Left lung (tissue), 10 donors: ENCODE results near the gene CPXM2. TPM values are rescaled to one million over a fixed set of nuclear protein-coding genes. Genes with fewer than 3 reads are reported as not detected.
A peak's percentile ranks its signal among the peaks of the same experiment; 100 is the strongest.

Experiments
- ATAC-seq: fragments of 200-7000 bp; cut with Tn5 transposase; one replicate; pipeline ENCODE4 v1.9.1; 2020; ENCODE audit warnings: moderate library complexity
- DNase-seq, 4 donors: peaks; one replicate each; pipeline ENCODE4 v3.0.0-alpha.2; 2013 to 2020
- H3K27ac ChIP-seq, 2 donors: fragments of 200-600 bp; sonication (generic) in 1 of 2; one replicate each; pipeline versions ENCODE4 v1.5.0 to v1.8.0; 2020 to 2021
- H3K27me3 ChIP-seq, 2 donors: fragments of 200-600 bp; sonication (generic) in 1 of 2; one replicate each; pipeline versions ENCODE4 v1.5.0 to v1.8.0; 2020 to 2021
- H3K36me3 ChIP-seq, 2 donors: fragments of 200-600 bp; sonication (generic) in 1 of 2; one replicate each; pipeline versions ENCODE4 v1.5.0 to v1.8.0; 2020 to 2021
- H3K4me1 ChIP-seq, 2 donors: fragments of 200-600 bp; one replicate each; pipeline ENCODE4 v1.8.0; 2021
- H3K4me3 ChIP-seq, 2 donors: fragments of 200-600 bp; sonication (generic) in 1 of 2; one replicate each; pipeline versions ENCODE4 v1.5.0 to v1.8.0; 2020 to 2021; ENCODE audit warnings: mild to moderate bottlenecking in 1 of 2
- H3K9me3 ChIP-seq, 2 donors: fragments of 200-600 bp; sonication (generic) in 1 of 2; one replicate each; pipeline versions ENCODE4 v1.5.0 to v1.8.0; 2020 to 2021
- CTCF ChIP-seq, 2 donors: fragments of 200-600 bp; sonication (generic) in 1 of 2; IDR thresholded peaks; one replicate each; pipeline versions ENCODE4 v1.5.0 to v1.8.0; 2021; ENCODE audit warnings: antibody characterized with exemption in 2 of 2
- intact Hi-C, 2 donors: fragments of 100-400 bp; cut with DNase I; formaldehyde crosslinking; loops; one replicate each; pipeline versions ENCODE4 v1.11.2 to v1.14.2; 2022
- polyA plus RNA-seq, 6 donors: library from polyadenylated mRNA; unstranded; fragments of 120-200 nt; gene quantifications; one replicate each; pipeline ENCODE4 v1.2.1, GENCODE V29; 2013; ENCODE audit not compliant: insufficient read length in 6 of 6
- total RNA-seq, 2 donors: library from RNA; stranded (reverse); fragmentation: NEBNext Ultra II Directional; extraction: Animal tissue kit (Norgen Biotek cat#: 25700); gene quantifications; one replicate each; pipeline ENCODE4 v1.2.1, GENCODE V29; 2021
- donor health status: DM: no; HTN: yes; CAD: no.
- donor health status: DM: no; HTN: no; CAD: no.

CPXM2 gene
- total and polyA plus RNA-seq, 8 donors, result 1.5 to 6.5 (median 2.6) TPM

- no peak overlapping the region for H3K27ac ChIP-seq
- no peak for ATAC-seq
- DNase-seq, result peak in 1 of 4 donors; percentile 7
- no peaks in the 10 kb centered on the region for H3K4me1 ChIP-seq
- intact Hi-C loops, result no loop called here
- TF ChIP-seq CTCF (IDR thresholded peaks at IDR 0.05), result no peak
- H3K36me3 ChIP-seq, result no peaks in the 10 kb centered on the region
- no peaks in the 10 kb centered on the region for H3K9me3 ChIP-seq
- H3K27me3 ChIP-seq, result peaks cover 0 to 39% of the 10 kb centered on the region in 2 donors
- no peak overlapping the region for H3K4me3 ChIP-seq
Measured at GRCh38 chr10:123781956-123782500, 109.6 kb downstream of the CPXM2 start.

GRCh38 chr10:123781324-123781900 is 110.2 kb downstream of the CPXM2 start:
- DNase-seq, result no peak
- no peak for ATAC-seq
- no peak overlapping the region for H3K4me3 ChIP-seq
- H3K4me1 ChIP-seq, result no peaks in the 10 kb centered on the region
- H3K27me3 ChIP-seq, result peaks cover 0 to 39% of the 10 kb centered on the region in 2 donors
- no peak overlapping the region for H3K27ac ChIP-seq
- no peak for TF ChIP-seq CTCF (IDR thresholded peaks at IDR 0.05)
- no peaks in the 10 kb centered on the region for H3K9me3 ChIP-seq
- intact Hi-C loops, result no loop called here
- H3K36me3 ChIP-seq, result no peaks in the 10 kb centered on the region

GRCh38 chr10:123778719-123779517 is 112.7 kb downstream of the CPXM2 start:
- TF ChIP-seq CTCF (IDR thresholded peaks at IDR 0.05), result no peak
- intact Hi-C loops, result no loop called here
- DNase-seq (no peak), ATAC-seq (no peak)
- H3K27ac ChIP-seq, result no peak overlapping the region
- H3K36me3 ChIP-seq, result no peaks in the 10 kb centered on the region
- H3K9me3 ChIP-seq, result no peaks in the 10 kb centered on the region
- H3K4me1 ChIP-seq, result no peaks in the 10 kb centered on the region
- H3K4me3 ChIP-seq, result no peak overlapping the region
- H3K27me3 ChIP-seq, result peaks cover 0 to 50% of the 10 kb centered on the region in 2 donors

- H3K4me1 ChIP-seq, result no peaks in the 10 kb centered on the region
- no peak for TF ChIP-seq CTCF (IDR thresholded peaks at IDR 0.05)
- no peaks in the 10 kb centered on the region for H3K9me3 ChIP-seq
- DNase-seq (no peak), ATAC-seq (no peak)
- intact Hi-C loops, result no loop called here
- peaks cover 0 to 58% of the 10 kb centered on the region in 2 donors for H3K27me3 ChIP-seq
- H3K27ac ChIP-seq, result no peak overlapping the region
- no peak overlapping the region for H3K4me3 ChIP-seq
- H3K36me3 ChIP-seq, result no peaks in the 10 kb centered on the region
Measured at GRCh38 chr10:123777881-123778280, 113.7 kb downstream of the CPXM2 start.

GRCh38 chr10:123774132-123774742 is 117.4 kb downstream of the CPXM2 start:
- no peaks in the 10 kb centered on the region for H3K9me3 ChIP-seq

More at GRCh38 chr10:123774132-123774742, 117.4 kb downstream of the CPXM2 start:
- Histone ChIP-seq H3K27me3 (peaks cover 0 to 41% of the 10 kb centered on the region in 2 donors), H3K4me1 (no peaks in the 10 kb centered on the region), H3K4me3 (no peak overlapping the region), H3K36me3 (no peaks in the 10 kb centered on the region), H3K27ac (no peak overlapping the region)
- intact Hi-C loops, result no loop called here
- TF ChIP-seq CTCF (IDR thresholded peaks at IDR 0.05), result no peak
- DNase-seq (no peak), ATAC-seq (no peak)
